ENCODE data around the gene MRPL28. TPM values are rescaled to one million over a fixed set of nuclear protein-coding genes. Genes with fewer than 3 reads are reported as not detected.
"Not testable (repeated sequence)": the region's sequence is repeated elsewhere in the genome, so short reads cannot be mapped to it uniquely, and the experiment has no call there.

Gene MRPL28
- total RNA-seq, 1 donor from 2014 or later = 79.6 TPM

DNA sequence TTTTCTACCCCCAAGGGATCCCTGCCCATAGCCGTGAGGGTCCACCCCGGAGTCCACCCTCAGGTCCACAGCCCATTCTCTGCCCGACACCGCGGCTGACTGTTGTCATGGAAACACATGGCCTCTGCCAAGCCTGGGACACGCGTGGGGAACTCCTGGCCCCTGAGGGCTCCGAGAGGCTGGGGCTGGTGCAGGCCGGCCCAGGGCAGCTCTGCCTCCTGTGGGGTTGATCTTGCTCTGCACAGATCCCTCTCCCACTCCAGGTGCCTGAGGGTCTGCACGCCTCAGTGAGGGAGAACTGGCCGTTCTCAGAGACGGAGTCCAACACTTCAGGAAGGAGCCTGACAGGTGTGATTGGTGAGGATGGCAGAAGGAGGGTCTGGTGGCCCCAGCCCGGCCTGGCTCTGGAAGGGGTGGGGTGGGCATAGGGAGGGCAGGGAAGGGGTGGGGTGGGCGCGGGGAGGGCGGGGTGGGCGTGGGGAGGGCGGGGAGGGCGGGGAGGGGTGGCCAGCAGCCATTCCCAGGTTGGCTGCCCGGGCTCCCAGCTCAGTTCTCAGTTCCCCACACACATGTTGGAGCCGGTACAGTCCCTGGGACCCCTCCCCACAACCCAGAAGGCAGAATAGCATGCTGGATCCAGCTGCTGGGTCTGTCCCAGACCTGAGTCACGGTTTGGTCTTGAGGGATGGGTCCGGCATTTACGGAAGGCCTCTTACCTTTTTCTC lies 6.4 kb downstream of the MRPL28 start:
- intact Hi-C loops (cut with DNase I) = loop anchor here (5.0 kb wide), 1 partner anchor 257 kb away; no protein-coding TSS in a partner anchor
- no peak for ATAC-seq (ENCODE audit: poor library complexity)

DNA sequence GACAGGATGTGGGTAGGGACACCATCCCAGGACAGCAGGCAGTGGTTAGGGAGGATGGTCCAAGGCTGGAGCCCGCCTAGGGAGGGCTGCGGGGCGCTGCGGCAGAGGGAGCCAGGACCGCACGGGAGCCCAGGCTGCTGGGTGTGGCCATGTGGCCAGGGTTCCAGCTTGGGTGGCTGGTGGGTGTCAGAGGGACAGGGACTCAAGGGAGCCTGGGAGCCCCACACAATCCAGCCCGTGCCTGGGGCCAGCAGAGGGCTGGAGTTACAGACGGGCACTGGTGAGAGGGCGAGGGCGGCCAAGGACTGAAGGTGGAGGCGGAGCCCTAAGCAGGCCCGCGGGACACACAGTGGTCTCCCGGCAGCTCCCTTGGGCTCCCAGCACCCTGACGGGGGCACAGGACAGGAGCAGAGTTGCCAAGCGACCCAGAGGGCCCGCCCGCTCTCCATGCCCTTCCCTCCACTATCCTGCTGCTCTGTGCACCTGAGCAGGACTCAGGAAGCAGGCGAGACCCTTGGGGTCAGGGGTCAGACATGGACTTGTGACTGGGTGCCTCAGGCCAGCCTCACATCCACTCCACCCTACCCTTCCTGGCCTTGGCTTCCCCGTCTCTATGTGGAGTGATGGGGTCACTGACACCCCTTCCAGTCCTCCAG lies 7.1 kb downstream of the MRPL28 start:
- intact Hi-C loops (cut with DNase I) = loop anchor here (5.0 kb wide), 1 partner anchor 256 kb away; no protein-coding TSS in a partner anchor
- no peak for DNase-seq
- ATAC-seq (ENCODE audit: poor library complexity) = no peak

More for the DNA sequence above, 6.4 kb downstream of the MRPL28 start:
- no peak for DNase-seq

DNA sequence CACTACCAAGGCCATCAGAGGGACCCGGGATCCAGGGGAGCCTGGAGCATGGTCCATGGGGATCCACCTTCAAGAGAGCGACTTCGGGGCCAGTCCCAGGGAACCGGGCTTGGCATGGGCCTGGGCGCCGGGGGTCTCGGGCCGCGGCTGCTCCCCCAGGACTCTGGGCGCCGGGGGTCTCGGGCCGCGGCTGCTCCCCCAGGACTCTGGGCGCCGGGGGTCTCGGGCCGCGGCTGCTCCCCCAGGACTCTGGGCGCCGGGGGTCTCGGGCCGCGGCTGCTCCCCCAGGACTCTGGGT lies 7.7 kb downstream of the MRPL28 start:
- DNase-seq; ATAC-seq (ENCODE audit: poor library complexity): not testable (repeated sequence)
- intact Hi-C loops (cut with DNase I) = loop anchor here (5.0 kb wide), 1 partner anchor 255 kb away; no protein-coding TSS in a partner anchor

DNA sequence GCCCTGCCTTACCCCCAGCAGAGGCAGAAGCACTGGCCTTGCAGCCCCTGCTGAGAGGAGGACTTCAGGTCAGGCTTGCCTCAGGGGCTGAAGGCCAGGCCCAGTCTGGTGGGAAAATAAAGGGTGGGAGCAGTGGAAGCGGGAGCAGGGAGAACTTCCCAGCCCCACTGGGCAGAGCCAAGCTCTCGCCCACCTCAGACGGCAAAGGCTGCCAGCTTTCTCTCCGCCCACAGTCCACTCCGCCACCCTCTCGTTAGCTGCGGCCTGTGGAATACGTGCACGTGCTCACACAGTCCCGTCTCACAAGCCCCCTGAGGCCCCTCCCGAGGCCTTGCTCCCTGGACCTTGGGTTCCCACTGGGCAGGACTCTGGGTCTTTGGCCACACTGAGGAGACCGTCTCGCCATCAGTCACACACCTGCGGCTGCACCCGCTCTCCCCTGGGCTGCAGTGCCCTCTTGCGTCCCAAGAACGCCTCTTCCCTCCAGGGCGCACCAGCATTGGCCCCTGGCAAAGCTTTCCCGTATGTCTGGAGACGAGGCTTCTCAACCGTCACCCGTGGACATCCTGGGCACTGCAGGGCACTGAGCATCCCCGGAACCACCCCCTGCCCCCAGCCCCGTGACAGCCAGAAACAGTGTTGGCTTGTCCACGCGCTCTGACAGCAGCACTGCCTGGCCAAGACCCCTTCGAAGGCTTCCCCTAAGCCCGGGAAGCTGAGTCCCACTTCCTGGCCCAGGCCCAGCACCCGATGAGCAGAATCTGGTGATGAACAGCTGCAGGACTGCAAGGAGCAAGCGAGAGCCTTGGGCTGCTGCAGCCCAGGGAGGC lies 8.3 kb downstream of the MRPL28 start:
- intact Hi-C loops (cut with DNase I) = loop anchor here (5.0 kb wide), 1 partner anchor 255 kb away; no protein-coding TSS in a partner anchor
- ATAC-seq (ENCODE audit: poor library complexity) (peak; percentile 84), DNase-seq (peak; percentile 80)

DNA sequence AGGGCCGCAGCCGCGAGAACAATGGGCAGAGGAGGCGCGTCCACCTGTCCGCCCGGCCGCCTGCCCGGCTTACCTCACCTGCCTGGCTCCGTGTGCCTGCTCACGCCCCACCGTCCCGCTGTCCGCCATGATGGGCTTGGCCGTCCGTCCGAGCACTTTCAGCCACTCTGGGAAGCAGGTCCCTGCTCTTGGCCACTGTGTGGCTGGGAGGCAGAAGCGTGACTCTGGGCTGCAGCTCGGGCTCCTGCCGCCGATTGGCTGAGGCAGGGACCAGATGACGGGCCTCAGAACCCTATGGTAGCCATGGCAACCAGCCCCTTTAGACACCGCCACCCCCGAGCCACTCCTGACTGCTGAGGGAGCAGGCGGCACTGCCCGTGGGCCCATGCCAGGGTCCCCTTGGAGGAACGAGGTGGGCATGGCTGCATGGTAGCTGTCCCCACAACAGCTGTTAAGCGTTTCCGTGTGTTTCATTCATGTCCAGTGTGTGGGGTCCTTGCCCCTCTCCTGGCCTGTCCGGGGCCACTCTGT lies 8.9 kb downstream of the MRPL28 start:
- ATAC-seq (ENCODE audit: poor library complexity) (no peak), DNase-seq (no peak)
- intact Hi-C loops (cut with DNase I) = loop anchor here (5.0 kb wide), 1 partner anchor 254 kb away; no protein-coding TSS in a partner anchor

DNA sequence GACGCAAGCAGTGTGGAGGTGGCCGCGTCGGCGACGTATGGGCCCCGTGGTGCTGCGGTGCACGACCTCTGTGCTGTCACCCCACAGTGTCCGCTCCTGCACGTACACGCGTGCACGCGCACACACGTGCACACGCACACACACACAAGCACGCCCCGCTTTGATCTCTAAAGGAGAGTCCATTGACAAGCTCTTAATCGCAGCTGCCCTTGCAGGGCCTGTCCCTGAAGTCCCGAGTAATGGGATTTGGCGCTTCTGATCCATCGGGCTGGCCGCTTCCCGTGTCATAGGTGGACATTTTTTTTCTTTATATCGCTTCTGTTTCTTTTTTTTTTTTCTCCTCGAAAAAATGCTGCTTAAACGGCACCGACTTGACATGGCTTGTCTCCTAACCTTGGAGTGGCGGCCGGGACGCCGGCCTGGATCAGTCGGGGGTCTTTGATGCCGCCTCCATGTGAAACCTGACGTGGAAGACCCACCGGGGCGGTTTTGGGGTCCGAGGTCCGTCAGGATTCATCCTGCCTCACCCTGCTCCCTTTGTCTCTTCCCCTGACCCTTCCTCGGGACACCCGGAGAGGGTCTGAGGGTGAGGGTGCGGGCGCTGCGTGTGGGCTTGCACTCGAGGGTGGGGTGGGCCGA lies 9.5 kb downstream of the MRPL28 start:
- intact Hi-C loops (cut with DNase I) = loop anchor here (5.0 kb wide), 1 partner anchor 254 kb away; no protein-coding TSS in a partner anchor
- DNase-seq = no peak
- ATAC-seq (ENCODE audit: poor library complexity) = no peak

DNA sequence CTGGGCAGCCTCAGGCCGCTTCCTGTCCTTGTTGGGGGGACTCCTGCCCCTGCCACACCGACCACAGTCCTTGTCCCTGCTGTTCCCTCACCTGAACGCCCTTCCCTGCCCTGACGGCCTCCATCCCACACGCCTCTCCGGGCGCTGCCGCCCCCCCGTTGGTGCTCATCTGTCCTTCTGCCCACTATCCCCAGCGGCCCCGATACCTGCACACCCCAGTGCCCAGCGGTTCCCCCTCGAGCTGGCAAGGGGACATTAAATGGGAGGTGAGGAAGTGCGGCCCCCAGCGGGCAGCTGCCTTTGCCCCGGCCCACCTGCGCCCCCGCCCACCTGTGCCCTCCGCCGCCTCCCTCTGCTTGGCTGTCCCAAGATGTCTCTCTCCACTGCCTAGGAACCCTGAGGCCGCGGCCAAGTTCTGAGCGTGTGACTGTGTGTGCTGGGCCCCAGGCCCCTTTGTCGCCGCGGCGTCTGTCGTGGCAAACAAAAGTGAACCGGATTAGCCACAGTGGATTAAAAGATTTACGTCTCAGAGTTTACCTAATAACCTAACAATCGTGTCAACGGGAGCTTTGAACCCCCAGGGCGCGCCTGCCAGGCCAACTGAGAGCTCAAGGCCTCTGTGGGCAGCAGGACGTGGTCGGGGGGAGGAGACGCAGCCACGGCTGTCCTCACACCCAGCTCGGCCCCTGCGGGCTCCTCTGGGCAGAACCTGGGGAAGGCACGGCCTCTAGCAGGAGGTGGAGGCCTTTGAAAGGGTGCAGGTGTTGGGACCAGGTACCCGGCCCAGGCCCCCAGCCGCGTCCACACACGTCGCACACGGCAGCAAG lies 10.3 kb downstream of the MRPL28 start:
- intact Hi-C loops (cut with DNase I) = loop anchor here (5.0 kb wide), 1 partner anchor 253 kb away; no protein-coding TSS in a partner anchor
- no peak for DNase-seq
- no peak for ATAC-seq (ENCODE audit: poor library complexity)

DNA sequence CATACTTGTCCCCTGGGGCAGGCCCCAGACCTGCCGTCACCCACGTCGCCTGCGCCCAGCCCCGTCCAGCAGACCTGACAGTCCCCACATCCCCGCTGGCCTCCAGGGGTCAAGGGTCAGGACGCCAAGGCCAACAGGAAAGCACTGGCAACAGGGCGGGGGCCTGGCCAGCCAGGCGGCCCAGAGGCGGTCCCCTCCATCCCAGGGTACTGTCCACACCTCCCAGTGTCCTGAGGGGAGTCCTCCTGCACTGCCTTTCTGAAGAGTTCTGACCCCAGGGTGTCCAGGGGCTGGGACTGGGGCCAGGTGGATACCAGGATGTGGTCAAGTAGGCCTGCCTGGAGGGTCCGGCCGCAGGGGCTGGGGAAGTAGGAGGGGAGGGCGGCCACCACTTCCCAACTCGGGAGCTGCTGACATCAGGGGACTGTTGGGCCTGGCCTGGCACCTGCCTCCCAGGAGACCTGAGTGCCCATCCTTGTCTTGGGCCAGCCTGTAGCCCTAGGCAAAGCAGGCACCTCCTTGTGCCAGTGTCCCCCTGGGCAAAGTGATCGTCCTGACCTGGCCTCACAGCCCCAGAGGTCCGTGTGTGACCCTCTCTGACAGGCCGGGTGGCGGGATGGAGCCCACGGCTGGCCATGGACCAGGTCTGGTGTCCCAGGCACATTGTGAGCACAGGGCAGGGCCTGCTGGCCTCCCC lies 11.1 kb downstream of the MRPL28 start:
- DNase-seq (no peak), ATAC-seq (ENCODE audit: poor library complexity) (no peak)
- intact Hi-C loops (cut with DNase I) = no loop called here

DNA sequence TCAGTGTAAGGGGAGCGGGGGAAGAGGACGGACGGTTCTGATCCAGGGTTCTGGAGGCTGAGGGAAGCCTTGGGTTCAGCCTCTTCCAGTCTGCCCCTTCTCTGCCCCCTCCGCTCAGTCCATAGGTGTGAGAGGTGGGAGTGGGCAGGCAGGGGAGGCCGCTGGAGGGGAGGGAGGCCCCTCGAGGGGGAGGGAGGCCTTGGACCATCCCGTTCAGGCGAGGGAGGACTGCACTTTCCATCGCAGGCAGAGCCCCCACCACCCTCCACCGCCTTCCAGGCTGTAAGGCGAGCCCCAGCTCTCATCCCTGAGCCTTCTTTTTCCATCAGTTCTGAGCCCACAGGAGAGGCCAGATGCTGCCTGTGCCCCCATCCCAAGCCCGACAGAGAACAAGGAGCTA lies 13.6 kb downstream of the MRPL28 start:
- ATAC-seq (ENCODE audit: poor library complexity) (no peak), DNase-seq (no peak)
- intact Hi-C loops (cut with DNase I) = no loop called here

DNA sequence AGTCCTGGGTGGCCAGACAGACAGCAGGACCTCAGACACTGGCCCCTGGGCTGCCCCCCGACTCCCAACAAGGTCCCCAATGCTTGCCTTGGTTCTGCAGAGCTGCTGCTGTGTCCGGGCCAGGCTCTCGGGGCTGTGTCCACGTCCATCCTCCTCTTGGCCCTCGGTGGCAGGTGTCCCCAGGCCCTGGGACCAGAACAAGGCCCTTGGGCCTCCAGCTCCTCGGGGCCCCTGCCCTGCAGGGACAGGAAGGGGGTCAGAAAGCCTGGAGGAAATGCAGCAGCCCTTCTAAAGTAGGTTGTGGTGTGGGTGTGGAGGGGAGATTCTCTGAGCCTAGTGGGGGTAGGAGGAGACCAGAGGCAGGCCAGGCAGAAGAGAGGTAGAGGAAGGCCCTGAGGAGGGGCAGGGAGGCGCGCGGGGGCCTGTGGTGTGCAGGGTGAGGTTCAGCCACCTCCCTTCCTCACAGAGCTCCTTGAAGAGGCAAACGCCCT lies 15.3 kb downstream of the MRPL28 start:
- no peak for DNase-seq
- intact Hi-C loops (cut with DNase I) = loop anchor here (5.0 kb wide), 1 partner anchor 128 kb away; the partner anchor contains the start of gene LUC7L
- no peak for ATAC-seq (ENCODE audit: poor library complexity)

DNA sequence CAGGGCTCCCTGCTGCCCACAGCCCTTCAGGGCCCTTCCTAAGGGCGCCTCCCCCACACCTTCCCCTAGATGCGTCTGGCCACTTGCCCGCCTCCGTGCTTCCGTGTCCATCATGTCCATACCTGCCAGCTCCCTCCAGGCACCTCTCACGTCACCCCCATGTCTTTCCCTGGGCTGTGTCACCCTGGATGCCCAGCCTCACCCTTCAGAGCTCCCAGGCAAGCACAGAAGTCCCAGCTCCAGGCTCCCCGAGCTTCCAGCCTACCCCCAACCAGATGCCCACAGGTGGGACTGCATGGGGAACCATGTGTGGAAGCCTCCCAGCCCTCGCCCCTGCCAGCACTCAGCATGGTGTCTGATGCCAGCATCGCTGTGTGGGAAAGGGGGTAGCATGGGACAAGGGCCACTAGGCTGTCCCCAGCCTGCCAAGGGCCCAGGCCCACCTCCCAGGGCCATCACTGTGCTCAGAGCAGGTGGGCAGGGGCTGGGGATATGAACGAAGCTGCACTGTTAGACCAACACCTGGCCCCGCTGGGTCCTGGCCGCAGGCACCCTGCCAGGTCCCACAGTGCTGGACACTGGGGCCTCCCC lies 16.0 kb downstream of the MRPL28 start:
- intact Hi-C loops (cut with DNase I) = loop anchor here (5.0 kb wide), 1 partner anchor 127 kb away; the partner anchor contains the start of gene LUC7L
- no peak for DNase-seq
- ATAC-seq (ENCODE audit: poor library complexity) = no peak

DNA sequence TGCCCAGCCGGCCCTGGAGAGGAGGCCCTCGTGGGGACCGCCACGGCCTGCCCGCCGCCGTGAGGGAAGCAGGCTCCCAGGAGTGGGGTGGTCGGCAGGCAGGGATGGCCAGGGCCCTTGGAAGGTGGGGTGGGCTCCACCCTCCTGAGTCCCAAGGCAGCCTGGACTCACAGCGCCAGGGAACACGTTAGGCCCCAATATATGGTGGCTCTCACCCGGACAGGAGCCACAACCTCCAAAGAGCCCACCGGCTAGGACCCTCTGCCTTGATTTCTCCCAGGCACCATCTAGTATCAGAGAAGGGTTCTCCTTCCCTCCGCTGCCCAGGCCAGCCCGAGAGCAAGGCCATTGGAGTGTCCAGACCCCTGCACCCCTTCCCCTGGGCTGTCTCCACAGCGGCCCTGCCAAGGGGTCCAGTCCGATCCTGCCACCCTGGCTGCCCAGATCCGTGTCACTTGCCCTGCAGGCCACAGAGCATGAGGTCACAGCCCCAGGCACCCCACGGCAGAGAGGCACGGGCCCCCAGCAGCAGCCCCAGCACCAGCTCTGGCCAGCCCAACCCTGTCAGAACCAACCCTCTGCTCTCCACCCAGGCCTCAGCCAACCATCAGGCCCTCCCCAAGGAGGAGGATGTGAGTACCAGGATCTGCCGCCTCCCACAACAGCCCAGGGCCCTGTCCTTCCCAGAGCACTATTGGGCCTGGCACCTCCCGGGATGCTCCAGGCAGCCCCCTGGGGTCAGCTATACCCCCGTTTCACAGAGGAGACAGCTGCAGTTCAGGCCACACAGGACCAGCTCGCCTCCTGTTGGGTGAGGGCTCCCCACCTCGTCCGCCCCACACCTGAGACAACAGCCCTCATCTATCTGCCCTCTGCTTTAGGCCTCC lies 16.7 kb downstream of the MRPL28 start:
- intact Hi-C loops (cut with DNase I) = loop anchor here (5.0 kb wide), 1 partner anchor 126 kb away; the partner anchor contains the start of gene LUC7L
- DNase-seq (no peak), ATAC-seq (ENCODE audit: poor library complexity) (no peak)

DNA sequence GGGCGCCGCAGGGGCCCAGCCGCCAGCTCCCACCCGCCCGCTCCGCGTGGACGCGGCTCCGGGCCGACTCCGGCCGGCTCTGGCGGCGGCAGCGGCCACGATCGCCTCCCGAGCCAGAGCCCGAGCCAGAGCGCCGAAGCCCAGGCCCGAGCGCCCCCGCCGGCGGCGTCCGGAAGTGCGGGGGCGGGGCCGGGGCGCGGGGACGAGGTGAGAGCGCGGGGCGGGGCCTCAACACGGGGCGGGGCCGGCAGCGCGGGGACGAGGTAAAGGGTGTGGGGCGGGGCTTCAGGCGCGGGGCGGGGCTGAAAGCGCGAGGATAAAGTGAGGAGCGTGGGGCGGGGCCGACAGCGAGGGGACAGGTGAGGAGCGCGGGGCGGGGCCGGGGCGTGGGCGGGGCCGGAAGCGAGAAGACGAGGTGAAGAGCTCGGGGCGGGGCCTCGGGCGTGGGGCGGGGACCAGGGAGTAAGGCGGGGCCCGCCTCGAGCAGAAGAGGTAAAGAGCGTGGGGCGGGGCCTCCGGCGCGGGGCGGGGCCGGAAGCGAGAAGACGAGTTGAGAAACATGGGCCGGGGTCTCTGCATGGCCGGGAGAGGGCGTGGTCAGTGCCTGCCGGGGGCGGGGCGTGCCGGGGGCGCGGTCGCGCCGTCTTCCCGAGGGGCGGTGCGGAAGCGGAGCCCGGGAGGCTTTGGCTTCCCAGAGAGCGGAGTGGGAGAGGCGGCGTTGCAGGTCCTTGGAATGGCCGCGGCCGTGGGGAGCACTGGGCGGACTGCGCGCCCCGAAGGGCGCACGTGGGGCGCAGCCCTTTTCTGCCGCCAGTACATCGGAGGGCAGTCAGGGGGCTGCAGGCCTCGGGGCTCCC lies 17.6 kb downstream of the MRPL28 start, which contains the start of gene AXIN1:
AXIN1 (minus strand) TSS at position 177 of the 857 bp plus-strand sequence. CDS start 5,698 bp downstream, outside the sequence.
- ATAC-seq (ENCODE audit: poor library complexity) = peak; percentile 95
- DNase-seq = peak; percentile 100
- intact Hi-C loops (cut with DNase I) = loop anchor here (5.0 kb wide), 1 partner anchor 125 kb away; the partner anchor contains the start of gene LUC7L

DNA sequence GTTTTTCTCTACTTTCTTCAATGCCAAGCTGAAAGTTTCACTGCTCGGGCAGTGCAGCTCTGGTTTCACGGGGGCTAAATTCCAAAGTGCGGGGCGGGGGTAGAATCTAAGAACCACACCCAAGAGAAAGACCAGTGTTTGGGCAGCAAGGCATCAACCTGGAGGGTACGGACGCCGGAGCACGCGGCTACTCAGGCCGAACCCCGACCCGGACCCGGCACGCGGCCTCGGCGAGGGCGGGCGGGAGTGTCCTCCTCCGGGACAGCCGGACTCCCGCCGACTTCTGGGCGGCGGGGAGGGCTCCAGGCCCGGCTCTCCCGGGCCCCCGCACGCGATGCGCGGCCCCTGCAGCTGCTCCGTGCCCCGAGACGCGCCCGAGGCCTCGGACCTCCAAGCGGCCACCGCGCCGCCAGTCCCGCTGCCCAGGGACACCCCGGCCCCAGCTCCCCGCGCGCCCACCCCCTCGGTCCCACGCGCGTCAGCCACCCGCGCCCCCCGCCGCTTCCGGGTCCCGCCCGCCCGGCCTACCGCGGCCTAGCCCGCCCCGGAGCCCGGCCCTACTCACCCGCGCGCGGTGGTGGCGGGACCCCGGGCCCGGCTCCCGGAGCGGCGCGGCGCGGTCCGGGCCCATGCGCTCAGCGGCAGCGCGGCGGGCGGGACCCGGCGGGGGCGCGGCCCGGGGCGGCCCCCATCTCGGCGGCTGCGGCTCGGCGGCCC lies 18.4 kb downstream of the MRPL28 start:
- ATAC-seq (ENCODE audit: poor library complexity) = no peak
- peak; percentile 59 for DNase-seq
- intact Hi-C loops (cut with DNase I) = loop anchor here (5.0 kb wide), 1 partner anchor 125 kb away; the partner anchor contains the start of gene LUC7L

Data from Right ventricle myocardium superior (tissue), 1 donor.